Kidney epithelial cell (primary cell): Measurements from ENCODE around the gene RAB5B. TPM values are rescaled to one million over a fixed set of nuclear protein-coding genes. Genes with fewer than 3 reads are reported as not detected.
"Not testable (repeated sequence)": the region's sequence is repeated elsewhere in the genome, so short reads cannot be mapped to it uniquely, and the experiment has no call there.

Experiments
- DNase-seq: peaks from one replicate; pipeline ENCODE4 v3.0.0-alpha.2; 2010; ENCODE audit warnings: low read depth
- H3K27me3 ChIP-seq: 2 replicates; pipeline ENCODE4 v1.6.0; 2011; ENCODE audit warnings: low read length; ENCODE audit not compliant: control insufficient read depth, insufficient read depth
- H3K36me3 ChIP-seq: 2 replicates; pipeline ENCODE4 v1.5.1; 2011; ENCODE audit warnings: low read length; ENCODE audit not compliant: control insufficient read depth, insufficient read depth
- H3K4me3 ChIP-seq: 2 replicates; pipeline ENCODE4 v1.5.1; 2011; ENCODE audit warnings: low read depth, mild to moderate bottlenecking, control low read depth, low read length
- total RNA-seq: library from RNA; depleted of rRNA; stranded (reverse); fragments of >200 nt; gene quantifications from 2 replicates; pipeline ENCODE4 v1.2.3, GENCODE V29; 2015
- TF ChIP-seq, protein P1 (sequence below): IDR thresholded peaks from 2 replicates; pipeline ENCODE4 v1.5.1; 2011; ENCODE audit warnings: mild to moderate bottlenecking, moderate library complexity, low read length, control low read depth, inconsistent platforms; ENCODE audit not compliant: insufficient read depth, poor library complexity, severe bottlenecking

Gene RAB5B
- total RNA-seq, 1 donor from 2014 or later, result 81.0 TPM

DNA sequence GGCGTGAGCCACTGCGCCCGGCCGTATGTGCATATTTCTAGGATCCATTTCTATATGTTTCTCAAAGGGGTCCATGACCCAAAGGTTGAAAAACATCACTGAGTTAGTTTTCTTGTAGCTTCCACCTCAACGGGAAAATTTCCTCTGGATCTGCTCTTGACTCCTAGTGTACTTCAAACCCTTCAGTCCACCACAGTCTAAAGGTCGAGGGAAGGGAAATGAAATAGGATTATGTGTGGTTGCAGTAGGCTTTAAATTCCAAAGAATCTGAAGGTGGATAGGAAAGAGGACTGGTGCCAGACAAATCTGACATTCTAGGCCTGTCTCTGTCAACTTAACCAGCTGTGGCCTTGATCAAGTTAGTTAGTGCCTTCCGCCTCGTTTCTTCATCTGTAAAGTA, 21.5 kb downstream of the RAB5B start:
- TF ChIP-seq, protein P1, sequence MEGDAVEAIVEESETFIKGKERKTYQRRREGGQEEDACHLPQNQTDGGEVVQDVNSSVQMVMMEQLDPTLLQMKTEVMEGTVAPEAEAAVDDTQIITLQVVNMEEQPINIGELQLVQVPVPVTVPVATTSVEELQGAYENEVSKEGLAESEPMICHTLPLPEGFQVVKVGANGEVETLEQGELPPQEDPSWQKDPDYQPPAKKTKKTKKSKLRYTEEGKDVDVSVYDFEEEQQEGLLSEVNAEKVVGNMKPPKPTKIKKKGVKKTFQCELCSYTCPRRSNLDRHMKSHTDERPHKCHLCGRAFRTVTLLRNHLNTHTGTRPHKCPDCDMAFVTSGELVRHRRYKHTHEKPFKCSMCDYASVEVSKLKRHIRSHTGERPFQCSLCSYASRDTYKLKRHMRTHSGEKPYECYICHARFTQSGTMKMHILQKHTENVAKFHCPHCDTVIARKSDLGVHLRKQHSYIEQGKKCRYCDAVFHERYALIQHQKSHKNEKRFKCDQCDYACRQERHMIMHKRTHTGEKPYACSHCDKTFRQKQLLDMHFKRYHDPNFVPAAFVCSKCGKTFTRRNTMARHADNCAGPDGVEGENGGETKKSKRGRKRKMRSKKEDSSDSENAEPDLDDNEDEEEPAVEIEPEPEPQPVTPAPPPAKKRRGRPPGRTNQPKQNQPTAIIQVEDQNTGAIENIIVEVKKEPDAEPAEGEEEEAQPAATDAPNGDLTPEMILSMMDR, result no peak
- peaks cover 2% of the 10 kb centered on the region for H3K36me3 ChIP-seq

DNA sequence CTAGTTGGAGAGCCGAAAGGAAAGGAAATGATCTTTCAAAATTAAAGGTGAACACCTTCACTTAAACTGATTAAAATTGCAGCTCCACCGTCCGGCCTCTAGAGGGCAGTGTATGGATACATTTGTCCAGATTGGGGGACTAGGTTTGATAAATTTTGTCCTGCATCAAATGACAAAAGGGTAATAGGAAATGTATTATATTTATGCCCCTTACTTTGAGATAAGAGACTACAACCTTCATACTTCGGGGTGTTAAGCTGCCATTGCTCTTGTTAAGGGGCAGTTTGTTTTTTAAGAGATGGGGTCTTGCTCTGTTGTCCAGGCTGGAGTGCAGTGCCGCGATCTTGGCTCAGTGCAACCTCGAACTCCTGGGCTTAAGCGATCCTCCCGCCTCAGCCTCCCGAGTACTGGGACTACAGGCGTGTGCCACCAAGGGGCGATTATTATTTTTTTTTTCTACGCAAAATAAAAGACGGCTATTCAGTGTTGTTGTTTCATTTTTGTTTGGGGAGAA, 22.4 kb downstream of the RAB5B start:
- DNase-seq, result no peak

More for the DNA sequence above, 21.5 kb downstream of the RAB5B start:
- DNase-seq, result no peak
- H3K4me3 ChIP-seq, result no peak overlapping the region
- no peaks in the 10 kb centered on the region for H3K27me3 ChIP-seq

DNA sequence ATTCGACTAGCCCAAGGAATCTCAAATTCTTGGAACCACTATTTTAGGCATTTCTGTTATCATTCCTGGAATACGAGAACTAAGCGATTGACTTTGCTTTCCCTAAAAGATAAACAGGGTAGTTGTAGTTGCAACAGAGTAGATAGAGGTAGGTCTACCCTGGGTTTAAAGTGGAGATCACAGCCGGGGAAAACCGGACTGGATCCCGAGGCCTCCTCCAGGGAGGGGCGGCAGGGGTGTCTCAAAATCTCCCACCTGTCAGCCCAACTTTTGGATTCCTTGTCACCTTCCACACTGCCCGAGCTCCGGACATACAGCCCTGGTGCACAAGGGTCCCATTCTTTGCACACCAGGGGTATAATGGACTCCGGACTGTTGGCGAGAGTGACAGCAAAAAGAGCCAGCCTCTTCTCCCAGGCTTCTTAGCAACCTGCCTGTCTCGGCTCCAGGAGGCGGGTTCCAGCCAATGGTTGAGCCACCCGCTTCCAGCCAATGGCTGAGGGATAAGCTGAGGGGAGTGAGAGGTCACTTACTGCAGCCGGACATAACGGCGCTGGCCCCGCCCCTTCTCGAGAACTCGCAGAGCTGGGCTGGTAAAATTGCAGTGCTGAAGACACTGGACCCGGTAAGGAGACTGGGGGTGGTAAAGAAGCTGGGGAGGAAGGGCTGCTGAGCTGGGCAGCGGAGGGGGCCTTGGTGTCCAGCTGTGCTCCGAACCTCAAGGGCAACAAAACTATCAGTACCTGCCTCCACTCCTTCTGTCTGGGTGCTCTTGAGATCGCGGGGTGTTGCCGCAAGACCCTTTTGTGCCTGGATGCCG, 23.0 kb downstream of the RAB5B start, which contains the start of gene SUOX:
SUOX (plus strand) TSS at position 562 of the 820 bp plus-strand sequence. CDS start 4,946 bp downstream, outside the sequence.
- H3K27me3 ChIP-seq, result no peaks in the 10 kb centered on the region
- TF ChIP-seq, protein P1, result no peak
- peak; percentile 96 for DNase-seq
- no peaks in the 10 kb centered on the region for H3K36me3 ChIP-seq
- H3K4me3 ChIP-seq, result peak within 1 kb of the TSS; percentile 65

More for the DNA sequence above, 22.4 kb downstream of the RAB5B start:
- Histone ChIP-seq H3K4me3 (no peak overlapping the region), H3K36me3 (no peaks in the 10 kb centered on the region), H3K27me3 (no peaks in the 10 kb centered on the region)
- TF ChIP-seq, protein P1, result peak; percentile 81

- TF ChIP-seq, protein P1, result no peak
- Histone ChIP-seq H3K27me3 (no peaks in the 10 kb centered on the region), H3K36me3 (no peaks in the 10 kb centered on the region), H3K4me3 (peak overlapping the region; percentile 65)
- DNase-seq, result no peak
Measured at GRCh38 chr12:55997535-55997859, 23.6 kb downstream of the RAB5B start.

DNA sequence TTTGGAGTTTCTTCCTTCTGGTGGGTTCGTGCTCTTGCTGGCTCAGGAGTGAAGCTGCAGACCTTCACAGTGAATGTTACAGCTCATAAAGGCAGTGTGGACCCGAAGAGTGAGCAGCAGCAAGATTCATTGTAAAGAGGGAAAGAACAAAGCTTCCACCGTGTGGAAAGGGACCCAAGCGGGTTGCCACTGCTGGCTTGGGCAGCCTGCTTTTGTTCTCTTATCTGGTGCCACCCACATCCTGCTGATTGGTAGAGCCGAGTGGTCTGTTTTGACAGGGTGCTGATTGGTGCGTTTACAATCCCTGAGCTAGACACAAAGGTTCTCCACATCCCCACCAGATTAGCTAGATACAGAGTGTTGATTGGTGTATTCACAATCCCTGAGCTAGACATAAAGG, 25.6 kb downstream of the RAB5B start:
- not testable (repeated sequence) for H3K27me3 ChIP-seq, H3K4me3 ChIP-seq, H3K36me3 ChIP-seq, DNase-seq

- H3K4me3 ChIP-seq, H3K36me3 ChIP-seq, DNase-seq, H3K27me3 ChIP-seq: not testable (repeated sequence)
Measured at GRCh38 chr12:55999999-56000540, 26.2 kb downstream of the RAB5B start.
